SKM-1 (cell line): ENCODE measurements around the gene C16orf92.

ENCODE experiments used
- DNase-seq: peaks from one replicate; lab custom pipeline; 2025; ENCODE audit not compliant: unreplicated experiment; lab: John Stamatoyannopoulos, UW

C16orf92 gene

GRCh38 chr16:30054451-30054850 is 31.5 kb downstream of the C16orf92 start:
- DNase-seq, result no peak

DNA sequence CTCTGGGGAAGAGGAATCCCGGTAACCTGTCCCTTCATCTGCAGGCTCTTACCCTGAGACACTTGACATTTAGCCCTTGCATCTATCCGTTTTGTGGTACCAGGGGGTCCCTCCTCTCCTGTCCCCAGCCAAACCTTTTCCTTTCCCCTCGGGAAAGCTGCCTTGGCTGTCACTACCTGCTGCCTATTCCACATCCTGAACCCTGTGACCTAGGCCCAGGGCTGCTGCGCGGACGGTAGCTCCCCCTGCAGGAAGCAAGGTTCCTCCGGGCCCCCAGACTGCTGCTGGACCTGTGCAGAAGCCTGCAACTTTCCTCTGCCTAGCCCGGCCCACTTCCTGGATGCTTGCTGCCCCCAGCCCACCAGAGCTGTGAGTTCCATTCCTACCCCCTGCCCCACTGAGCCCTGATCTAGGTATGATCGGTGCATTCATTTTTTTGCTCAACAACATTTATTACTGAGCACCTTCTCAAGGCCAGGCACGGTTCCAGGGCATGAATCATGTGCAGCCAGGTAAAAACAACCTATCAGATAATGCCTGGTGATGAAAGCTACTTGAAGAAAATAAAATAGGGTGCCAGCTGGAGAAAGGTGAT is 32.1 kb downstream of the C16orf92 start:
- DNase-seq, result peak; percentile 17

- DNase-seq, result no peak
Measured at GRCh38 chr16:30060346-30060745, 37.3 kb downstream of the C16orf92 start.

GRCh38 chr16:30060836-30061554 is 38.0 kb downstream of the C16orf92 start:
- no peak for DNase-seq

DNA sequence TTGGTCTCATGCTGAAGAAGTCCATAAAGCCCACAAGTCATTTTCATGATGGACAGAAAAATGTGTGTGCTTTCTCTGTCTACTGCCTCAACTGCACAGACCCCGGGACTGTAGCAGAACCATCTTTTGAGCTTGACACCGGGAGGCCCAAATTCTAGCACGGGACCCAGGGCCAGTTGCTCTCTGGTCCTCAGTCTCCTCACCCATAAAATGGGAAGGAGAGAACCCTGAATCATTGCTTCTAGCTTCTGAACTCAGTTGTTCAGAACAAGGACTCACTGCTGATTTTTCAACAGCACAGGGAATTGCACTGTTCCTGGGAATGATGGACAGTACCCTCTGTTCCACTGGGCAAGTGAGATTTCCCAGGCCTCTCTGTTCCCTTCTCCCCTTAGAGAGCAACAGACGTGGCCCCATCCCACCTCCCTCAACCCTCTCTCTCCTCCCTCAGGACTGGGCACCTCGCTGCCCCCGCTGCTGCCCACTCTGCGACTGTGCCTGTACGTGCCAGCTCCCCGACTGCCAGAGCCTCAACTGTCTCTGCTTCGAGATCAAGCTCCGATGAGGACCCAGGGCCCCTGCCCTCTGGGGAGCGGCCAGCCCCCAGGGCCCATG is 40.4 kb downstream of the C16orf92 start:
- no peak for DNase-seq

DNA sequence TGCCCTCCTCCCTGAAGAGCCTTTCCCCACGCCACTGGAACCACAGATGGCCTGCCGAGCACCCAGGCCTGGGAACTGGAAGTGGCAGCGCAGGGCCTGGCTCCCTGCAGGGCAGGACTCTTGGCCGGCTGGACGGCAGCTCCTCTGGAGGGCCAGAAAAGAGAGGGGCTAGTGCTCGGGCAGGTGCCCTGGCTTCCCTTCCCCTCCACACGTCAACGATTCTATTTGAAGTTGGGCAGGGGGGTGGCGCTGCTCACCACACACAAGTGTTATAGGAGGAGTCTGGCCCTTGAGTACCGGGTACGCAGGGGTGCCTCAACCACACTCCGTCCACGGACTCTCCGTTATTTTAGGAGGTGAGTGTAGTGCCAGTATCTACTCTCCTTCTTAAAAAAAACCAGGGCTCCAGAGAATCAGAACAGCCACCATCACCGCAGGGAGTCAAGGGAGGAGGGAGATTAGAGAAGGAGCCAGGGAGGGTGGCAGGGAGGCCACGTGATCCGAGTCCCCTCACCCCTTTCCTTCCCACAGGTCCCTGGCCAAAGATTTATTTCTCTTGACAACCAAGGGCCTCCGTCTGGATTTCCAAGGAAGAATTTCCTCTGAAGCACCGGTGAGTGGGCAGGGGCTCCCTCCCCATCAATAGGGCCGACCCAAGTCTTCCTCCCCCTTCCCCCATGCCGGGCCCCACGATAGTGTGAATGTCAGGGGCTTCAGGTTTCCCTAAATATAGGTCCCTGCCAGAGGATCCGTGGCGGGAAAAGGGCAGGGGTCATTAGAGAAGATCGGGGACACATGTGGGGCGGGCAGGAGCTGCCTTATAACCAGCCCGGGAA is 41.1 kb downstream of the C16orf92 start:
- DNase-seq, result peak; percentile 72

DNA sequence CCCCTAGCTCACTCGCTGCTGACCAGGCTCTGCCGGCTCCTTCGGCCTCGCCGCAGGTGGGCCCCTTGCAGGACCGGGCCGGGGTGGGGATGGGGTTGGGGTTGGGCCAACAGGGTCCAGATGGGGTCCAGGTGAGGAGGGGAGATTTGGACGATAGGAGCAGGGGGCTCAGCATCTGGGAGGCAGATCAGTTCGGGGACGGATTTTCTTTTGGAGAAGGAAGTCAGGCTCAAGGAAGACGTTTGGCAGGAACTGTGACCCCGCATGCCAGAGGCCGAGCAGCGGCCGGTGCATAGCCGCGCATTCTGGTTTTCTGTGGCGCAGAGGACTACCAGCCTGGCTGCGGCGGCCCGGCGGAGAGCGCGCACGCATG is 41.7 kb downstream of the C16orf92 start:
- no peak for DNase-seq

GRCh38 chr16:30065102-30065942 is 42.3 kb downstream of the C16orf92 start, which contains the start of gene ALDOA:
Gene ALDOA, plus strand, starts transcription at chr16:30065760. Its CDS starts 1,138 bp downstream, at chr16:30066898.
- peak; percentile 97 for DNase-seq

DNA sequence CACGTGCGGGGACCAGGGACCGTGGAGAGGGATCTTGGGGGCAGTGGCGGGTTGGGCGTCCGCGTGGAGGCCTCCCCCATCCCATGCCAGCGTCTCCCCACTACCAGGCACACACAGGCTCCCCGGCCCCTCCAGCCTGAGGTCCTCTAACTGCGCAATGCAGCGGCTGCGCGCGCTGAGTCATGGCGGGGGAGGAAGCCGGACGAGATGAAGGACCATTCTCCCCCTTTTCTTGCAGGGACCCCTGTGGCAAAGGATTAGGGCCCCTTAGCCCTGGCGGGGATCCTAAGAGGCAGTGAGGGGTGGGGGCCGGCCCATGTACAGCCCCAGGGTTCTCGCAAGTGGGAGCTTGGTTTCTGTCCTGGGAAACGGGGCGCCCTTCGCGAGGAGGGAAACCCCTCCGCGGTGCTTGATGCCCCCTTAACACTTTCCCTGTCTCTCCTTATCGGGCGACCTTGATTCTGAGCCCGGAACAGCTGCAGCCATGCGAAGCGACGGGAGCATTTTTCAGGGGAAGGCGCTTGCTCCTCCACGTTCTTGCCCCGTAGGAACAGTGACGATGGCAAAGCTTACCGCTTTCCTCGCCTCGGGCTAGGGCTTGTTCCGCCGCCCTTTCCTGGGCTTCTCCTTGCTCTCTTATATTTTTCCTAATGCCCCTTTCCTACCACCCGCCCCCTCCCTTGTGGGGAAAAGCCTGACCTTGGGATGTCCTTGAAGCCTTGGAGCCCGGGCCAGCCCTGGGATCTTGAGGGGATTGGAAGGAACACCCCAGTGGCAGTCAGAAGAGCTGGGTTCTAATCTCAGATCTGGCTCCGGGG is 43.2 kb downstream of the C16orf92 start:
- no peak for DNase-seq

DNA sequence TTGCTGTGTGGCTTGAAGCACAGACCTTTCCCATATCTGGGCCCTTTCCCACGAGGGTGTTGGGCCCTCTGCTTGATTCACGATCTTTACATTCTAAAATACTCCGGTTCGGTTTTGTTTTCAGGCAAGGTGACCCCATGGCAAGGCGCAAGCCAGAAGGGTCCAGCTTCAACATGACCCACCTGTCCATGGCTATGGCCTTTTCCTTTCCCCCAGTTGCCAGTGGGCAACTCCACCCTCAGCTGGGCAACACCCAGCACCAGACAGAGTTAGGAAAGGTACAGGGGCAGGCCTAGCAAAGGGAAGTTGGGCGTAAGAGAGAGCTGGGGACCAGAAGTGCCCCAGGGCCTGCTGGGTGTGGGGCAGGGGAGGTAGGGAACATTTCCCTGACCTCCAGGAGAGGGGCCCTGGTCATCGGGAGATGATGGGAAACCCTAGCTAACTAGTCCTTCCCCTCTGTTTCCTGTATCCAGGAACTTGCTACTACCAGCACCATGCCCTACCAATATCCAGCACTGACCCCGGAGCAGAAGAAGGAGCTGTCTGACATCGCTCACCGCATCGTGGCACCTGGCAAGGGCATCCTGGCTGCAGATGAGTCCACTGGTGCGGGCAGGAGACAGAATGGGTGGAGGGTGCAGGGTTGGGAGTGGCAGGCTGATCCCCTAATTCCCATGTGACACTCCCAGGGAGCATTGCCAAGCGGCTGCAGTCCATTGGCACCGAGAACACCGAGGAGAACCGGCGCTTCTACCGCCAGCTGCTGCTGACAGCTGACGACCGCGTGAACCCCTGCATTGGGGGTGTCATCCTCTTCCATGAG is 44.0 kb downstream of the C16orf92 start:
- no peak for DNase-seq

DNA sequence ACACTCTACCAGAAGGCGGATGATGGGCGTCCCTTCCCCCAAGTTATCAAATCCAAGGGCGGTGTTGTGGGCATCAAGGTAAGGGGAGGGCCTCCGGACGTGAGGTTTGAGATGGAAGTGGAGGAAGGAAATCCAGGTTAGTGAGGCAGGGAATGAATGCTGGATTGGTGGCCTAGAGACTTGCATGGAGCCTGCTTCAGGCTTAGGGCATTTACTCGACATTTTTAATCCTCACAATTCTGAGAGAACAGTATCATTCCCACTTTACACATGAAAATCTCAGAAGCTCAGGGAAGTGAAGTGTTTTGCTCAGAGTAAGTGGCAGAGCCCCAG is 44.6 kb downstream of the C16orf92 start:
- DNase-seq, result no peak

DNA sequence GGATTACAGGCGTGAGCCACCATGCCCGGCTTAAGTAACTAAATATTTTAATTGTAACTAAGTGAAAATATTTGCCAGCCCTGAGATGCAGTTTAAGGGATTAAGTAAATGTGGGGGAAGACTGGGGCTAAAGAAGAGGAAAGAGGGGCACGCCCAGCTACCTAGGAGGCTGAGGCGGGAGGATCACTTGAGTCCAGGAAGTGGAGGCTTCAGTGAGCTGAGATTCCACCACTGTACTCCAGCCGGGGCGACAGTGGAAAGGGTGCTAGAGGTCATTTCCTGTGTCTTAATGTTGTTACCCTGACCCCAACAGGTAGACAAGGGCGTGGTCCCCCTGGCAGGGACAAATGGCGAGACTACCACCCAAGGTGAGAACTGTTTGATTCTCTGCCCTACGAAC is 45.3 kb downstream of the C16orf92 start:
- no peak for DNase-seq

- DNase-seq, result no peak
Measured at GRCh38 chr16:30068750-30069610, 46.0 kb downstream of the C16orf92 start.

DNA sequence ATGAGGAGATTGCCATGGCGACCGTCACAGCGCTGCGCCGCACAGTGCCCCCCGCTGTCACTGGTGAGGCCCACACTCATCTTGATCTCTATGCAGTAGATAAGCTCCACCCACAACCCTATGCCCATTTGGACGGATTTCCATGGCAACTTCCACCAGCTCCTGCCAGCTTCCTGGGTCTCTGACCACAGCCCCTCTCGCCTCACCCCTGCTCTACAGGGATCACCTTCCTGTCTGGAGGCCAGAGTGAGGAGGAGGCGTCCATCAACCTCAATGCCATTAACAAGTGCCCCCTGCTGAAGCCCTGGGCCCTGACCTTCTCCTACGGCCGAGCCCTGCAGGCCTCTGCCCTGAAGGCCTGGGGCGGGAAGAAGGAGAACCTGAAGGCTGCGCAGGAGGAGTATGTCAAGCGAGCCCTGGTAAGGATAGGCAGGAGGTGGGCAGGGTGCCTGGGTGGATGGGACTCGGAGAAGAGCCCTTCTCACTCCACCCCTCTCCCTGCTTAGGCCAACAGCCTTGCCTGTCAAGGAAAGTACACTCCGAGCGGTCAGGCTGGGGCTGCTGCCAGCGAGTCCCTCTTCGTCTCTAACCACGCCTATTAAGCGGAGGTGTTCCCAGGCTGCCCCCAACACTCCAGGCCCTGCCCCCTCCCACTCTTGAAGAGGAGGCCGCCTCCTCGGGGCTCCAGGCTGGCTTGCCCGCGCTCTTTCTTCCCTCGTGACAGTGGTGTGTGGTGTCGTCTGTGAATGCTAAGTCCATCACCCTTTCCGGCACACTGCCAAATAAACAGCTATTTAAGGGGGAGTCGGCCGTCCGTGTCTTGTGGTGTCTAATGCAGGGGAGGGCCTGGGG is 46.8 kb downstream of the C16orf92 start:
- no peak for DNase-seq

DNA sequence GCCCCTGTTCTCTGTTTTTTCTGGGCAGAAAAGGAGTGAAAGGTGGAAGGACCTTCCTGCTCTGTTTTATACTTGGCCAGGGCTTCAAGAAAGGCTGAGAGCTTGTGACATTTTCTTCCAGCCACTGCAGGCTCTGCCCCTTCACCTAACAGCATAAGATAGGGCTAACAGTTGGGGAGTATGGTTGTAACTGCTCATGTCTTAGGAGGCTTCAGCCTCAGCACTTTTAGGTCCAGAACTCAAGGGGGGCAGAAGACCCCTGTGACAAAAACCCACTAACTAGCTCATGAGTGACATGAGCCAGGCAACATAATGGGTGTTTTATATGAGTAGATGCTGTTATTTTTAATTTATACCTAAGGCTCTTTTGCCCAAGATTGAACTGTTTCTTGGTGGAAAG is 47.5 kb downstream of the C16orf92 start:
- no peak for DNase-seq
